GM12892 (cell line): Measurements from ENCODE around the gene EXOC3L1.

Experiments used
- POLR2A ChIP-seq: IDR thresholded peaks from 2 replicates; pipeline ENCODE4 v1.6.1; 2011; ENCODE audit warnings: low read depth, low read length, control low read depth
- POLR2AphosphoS5 ChIP-seq: IDR thresholded peaks from 2 replicates; pipeline ENCODE4 v1.6.1; 2011; ENCODE audit warnings: low read depth, low read length, control low read depth

- no peak for TF ChIP-seq POLR2AphosphoS5
- no peak for TF ChIP-seq POLR2A
Observed at GRCh38 chr16:67184453-67184994, 5.4 kb downstream of the EXOC3L1 start.
